HL-60 (cell line): ENCODE measurements around the gene CNGB1.

Source experiments
- CTCF ChIP-seq: IDR thresholded peaks from one replicate; pipeline ENCODE4 v1.5.1; 2011; ENCODE audit warnings: low read length, control low read depth, inconsistent platforms; ENCODE audit not compliant: insufficient read depth
- POLR2AphosphoS5 ChIP-seq: IDR thresholded peaks from 2 replicates; pipeline ENCODE4 v1.6.1; 2012; ENCODE audit warnings: low read depth

DNA sequence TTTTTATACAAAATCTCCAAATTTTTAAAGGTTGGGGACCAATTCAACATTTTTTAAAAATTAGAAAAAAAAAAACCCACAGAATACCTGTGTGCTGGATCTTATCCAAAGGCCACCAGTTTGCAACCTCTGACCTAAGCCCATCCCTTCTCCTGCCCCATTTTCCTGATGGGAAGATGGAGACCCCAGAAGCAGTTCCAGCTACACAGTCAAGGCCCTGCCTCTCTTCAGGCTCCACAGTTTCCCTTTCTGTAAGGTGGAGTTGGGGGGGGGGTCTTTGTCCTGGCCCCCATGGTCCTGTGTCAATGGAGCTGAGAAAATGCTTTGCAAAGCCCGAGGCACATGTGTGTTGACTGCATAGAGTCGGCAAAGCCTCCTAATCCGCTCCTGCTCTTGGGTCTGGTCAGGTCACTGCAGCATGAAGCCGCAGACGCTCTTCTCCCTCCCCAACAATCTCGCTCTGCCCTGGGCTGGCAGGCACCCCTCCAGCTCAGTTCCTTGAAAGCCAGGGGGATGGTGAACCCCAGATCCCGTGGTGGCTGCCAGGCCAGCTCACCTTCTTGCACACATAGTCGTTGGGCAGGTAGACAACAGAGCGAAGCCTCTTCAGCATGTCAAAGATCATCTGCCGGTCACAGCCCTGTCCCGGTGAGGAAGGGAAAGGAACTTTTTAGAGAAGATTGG lies 70.0 kb downstream of the CNGB1 start:
- TF ChIP-seq CTCF (no peak), POLR2AphosphoS5 (no peak)
